K562 (cell line): ENCODE results near the gene TNIK. TPM values are rescaled to one million over a fixed set of nuclear protein-coding genes. Genes with fewer than 3 reads are reported as not detected.

ENCODE experiments used
- ATAC-seq: fragments of 200-7000 bp; cut with Tn5 transposase; 3 replicates; pipeline ENCODE4 v1.9.1; 2020; ENCODE audit warnings: moderate library complexity
- BruUV-seq: library from RNA; stranded (reverse); fragments of 400-500 nt; replicated peaks from 2 replicates; lab custom pipeline; 2021; lab: Mats Ljungman, UMichigan
- CTCF ChIA-PET: fragments of 300-600 bp; formaldehyde crosslinking; extraction: SDS; loops from one replicate; lab custom pipeline; 2021; ENCODE audit warnings: low intra/inter-chr PET ratio; lab: Yijun Ruan, JAX
- POLR2A ChIA-PET: fragments of 300-600, 350-650 bp; sonication (Branson Sonifier 250); formaldehyde crosslinking; extraction: SDS; loops from one replicate; lab custom pipeline; 2021; ENCODE audit warnings: antibody characterized with exemption, inconsistent platforms; lab: Yijun Ruan, JAX
- DNase-seq, 4 experiments: peaks; one replicate each; pipeline versions ENCODE4 v3.0.0 to v3.0.0-alpha.2; 2011 to 2018; ENCODE audit warnings: low spot score in 3 of 4, mixed read lengths in 3 of 4; ENCODE audit errors: extremely low read depth in 1 of 4
- FAIRE-seq: peaks from 2 replicates; lab custom pipeline; 2011; peaks lifted over from hg19 to GRCh38; lab: Jason Lieb, UNC
- H2AFZ ChIP-seq: 2 replicates; pipeline ENCODE4 v1.6.0; 2011; ENCODE audit warnings: low read depth, low read length, control low read depth, inconsistent platforms
- H3K27ac ChIP-seq: fragments of 200-600 bp; 3 replicates; pipeline ENCODE4 v1.8.0; 2011; ENCODE audit warnings: low read depth, mild to moderate bottlenecking, control low read depth, inconsistent platforms, low read length, moderate library complexity, mixed read lengths; ENCODE audit errors: extremely low read depth
- H3K27me3 ChIP-seq, 2 experiments: fragments of 300-600 bp in 1 of 2; 2 replicates in 1 of 2; 3 replicates in 1 of 2; pipeline versions ENCODE4 v1.6.0 to v1.8.0; 2011; ENCODE audit warnings: inconsistent platforms in 2 of 2, low read length in 2 of 2, mild to moderate bottlenecking in 1 of 2, mixed read lengths in 1 of 2, moderate library complexity in 1 of 2; ENCODE audit not compliant: control insufficient read depth in 2 of 2, insufficient read depth in 2 of 2
- H3K36me3 ChIP-seq: fragments of 300-600 bp; 3 replicates; pipeline ENCODE4 v1.8.0; 2011; ENCODE audit warnings: mild to moderate bottlenecking, low read length, inconsistent platforms; ENCODE audit not compliant: control insufficient read depth, insufficient read depth
- H3K4me1 ChIP-seq, 2 experiments: fragments of 200-600 bp in 1 of 2; replicated peaks in 1 of 2; 2 replicates in 1 of 2; 3 replicates in 1 of 2; pipeline versions ENCODE4 v1.5.1 to v1.8.0; 2011; ENCODE audit warnings: inconsistent platforms in 2 of 2, low read length in 2 of 2, mild to moderate bottlenecking in 1 of 2, mixed read lengths in 1 of 2, moderate library complexity in 1 of 2; ENCODE audit not compliant: control insufficient read depth in 2 of 2, insufficient read depth in 2 of 2
- H3K4me2 ChIP-seq: 2 replicates; pipeline ENCODE4 v1.6.1; 2011; ENCODE audit warnings: low read length, control low read depth, inconsistent platforms, mixed read lengths; ENCODE audit not compliant: insufficient read depth
- H3K4me3 ChIP-seq: fragments of 200-600 bp; sonication (generic), shearing (Covaris generic); 2 replicates; pipeline ENCODE4 v1.5.1; 2016; ENCODE audit warnings: control low read depth, inconsistent platforms
- H3K79me2 ChIP-seq: fragments of 200-600 bp; 3 replicates; pipeline ENCODE4 v1.8.0; 2011; ENCODE audit warnings: low read length, inconsistent platforms; ENCODE audit not compliant: control insufficient read depth, insufficient read depth
- H3K9ac ChIP-seq, 2 experiments: 2 replicates each; pipeline versions ENCODE4 v1.6.0 to v1.6.1; 2011; ENCODE audit warnings: low read depth in 2 of 2, low read length in 2 of 2, control low read depth in 1 of 2, inconsistent platforms in 1 of 2, mild to moderate bottlenecking in 1 of 2, mixed read lengths in 1 of 2; ENCODE audit not compliant: insufficient read depth in 1 of 2
- H3K9me1 ChIP-seq: one replicate; pipeline ENCODE4 v1.6.0; 2011; ENCODE audit warnings: inconsistent platforms, mild to moderate bottlenecking, low read length, moderate library complexity; ENCODE audit not compliant: control insufficient read depth, insufficient read depth
- H3K9me3 ChIP-seq: replicated peaks from 2 replicates; pipeline ENCODE4 v1.5.1; 2011; ENCODE audit warnings: low read depth, low read length, inconsistent platforms; ENCODE audit not compliant: control insufficient read depth, insufficient read depth
- H4K20me1 ChIP-seq: replicated peaks from 2 replicates; pipeline ENCODE4 v1.6.1; 2011; ENCODE audit warnings: low read length, inconsistent platforms, mixed read lengths; ENCODE audit not compliant: control insufficient read depth, insufficient read depth
- AFF1 ChIP-seq, 2 experiments: fragments of 450-650 bp; IDR thresholded peaks; 2 replicates each; pipeline ENCODE4 v1.6.1; 2018; ENCODE audit warnings: mild to moderate bottlenecking in 2 of 2, low read depth in 1 of 2; ENCODE audit not compliant: partially characterized antibody in 2 of 2
- ATF3 ChIP-seq, 2 experiments: fragments of 450-650 bp in 1 of 2; sonication (generic) in 1 of 2; formaldehyde crosslinking in 1 of 2; IDR thresholded peaks in 1 of 2; conservative IDR thresholded peaks in 1 of 2; 2 replicates each; pipeline versions ENCODE4 v1.6.1 to v1.8.1; 2016 to 2023; ENCODE audit warnings: mild to moderate bottlenecking in 2 of 2, moderate library complexity in 2 of 2, inconsistent platforms in 1 of 2, missing genetic modification reagents in 1 of 2
- CHD1 ChIP-seq: fragments of 200-600 bp; sonication (generic); IDR thresholded peaks from one replicate; pipeline ENCODE4 v1.6.1; 2012; ENCODE audit warnings: mild to moderate bottlenecking, moderate library complexity, low read length, inconsistent platforms
- EP300 ChIP-seq: IDR thresholded peaks from 2 replicates; pipeline ENCODE4 v1.6.1; 2012; ENCODE audit warnings: low read length, improper control_type of control experiment
- FOS ChIP-seq: IDR thresholded peaks from 3 replicates; pipeline ENCODE4 v1.6.1; 2011; ENCODE audit not compliant: insufficient read length; ENCODE audit errors: extremely low read depth
- FOXO4 ChIP-seq: fragments of 450-650 bp; formaldehyde crosslinking; IDR thresholded peaks from 2 replicates; pipeline ENCODE4 v1.4.0; 2020; ENCODE audit warnings: mild to moderate bottlenecking, moderate library complexity
- HLTF ChIP-seq: fragments of 450-650 bp; IDR thresholded peaks from 2 replicates; pipeline ENCODE4 v1.6.1; 2016
- JUNB ChIP-seq: fragments of 450-650 bp; formaldehyde crosslinking; conservative IDR thresholded peaks from 2 replicates; pipeline ENCODE4 v1.4.0; 2020; ENCODE audit warnings: mild to moderate bottlenecking
- SAFB2 ChIP-seq: fragments of 200-400 bp; formaldehyde crosslinking; IDR thresholded peaks from 2 replicates; pipeline ENCODE4 v1.6.1; 2018; ENCODE audit warnings: borderline replicate concordance, low read length, low read depth, moderate library complexity; ENCODE audit not compliant: severe bottlenecking
- TBP ChIP-seq: optimal IDR thresholded peaks from 2 replicates; pipeline ENCODE3; 2011; ENCODE audit warnings: low read depth, low read length, improper control_type of control experiment
- ZNF395 ChIP-seq: fragments of 200-800 bp; sonication (Bioruptor generic); IDR thresholded peaks from 2 replicates; pipeline ENCODE4 v1.6.1; 2017; ENCODE audit warnings: missing genetic modification characterization, missing compliant biosample characterization
- ZNF41 ChIP-seq: fragments of 250-450 bp; sonication (Bioruptor Pico); conservative IDR thresholded peaks from 2 replicates; pipeline ENCODE4 v1.4.0; 2020; ENCODE audit warnings: mild to moderate bottlenecking
- ZNF444 ChIP-seq: fragments of 250-450 bp; sonication (Bioruptor Pico); IDR thresholded peaks from 2 replicates; pipeline ENCODE4 v1.4.0; 2020; ENCODE audit warnings: mild to moderate bottlenecking, moderate library complexity
- ZNF583 ChIP-seq: fragments of 250-450 bp; sonication (Bioruptor Pico); IDR thresholded peaks from 2 replicates; pipeline ENCODE4 v1.4.0; 2020
- ZNF696 ChIP-seq: fragments of 250-450 bp; sonication (Bioruptor Pico); conservative IDR thresholded peaks from 2 replicates; pipeline ENCODE4 v1.4.0; 2020; ENCODE audit warnings: mild to moderate bottlenecking, moderate library complexity
- WGBS: fragments of 100-300 bp; shearing (Covaris generic); methylation state at CpG from one replicate; pipeline ENCODE4 v1.1.6; 2016; ENCODE audit warnings: low coverage, mixed read lengths; ENCODE audit not compliant: insufficient coverage; ENCODE audit errors: missing lambda C conversion rate; 5-methylcytosine and 5-hydroxymethylcytosine counted together
- in situ Hi-C: fragments of 300-500 bp; cut with MboI; formaldehyde crosslinking; loops from 4 replicates; pipeline ENCODE4 v1.15.0; 2018; ENCODE audit warnings: inconsistent platforms, mixed read lengths
- intact Hi-C: fragments of 100-400 bp; cut with micrococcal nuclease; formaldehyde crosslinking; loops from 2 replicates; pipeline ENCODE4 v1.14.2; 2022
- polyA plus RNA-seq, 8 experiments: library from polyadenylated mRNA; depleted of rRNA in 4 of 8; stranded (reverse) in 5 of 8; unstranded in 3 of 8; fragments of >200 nt; fragmentation: Nextera tagmentation in 2 of 8; fragmentation: Illumina TruSeq in 1 of 8; extraction: Ambion mirVana in 2 of 8; extraction: Trizol in 1 of 8; gene quantifications; 2 replicates each; pipeline versions ENCODE4 v1.2.1 to v1.2.3, GENCODE V29; 2011 to 2014; ENCODE audit warnings: inconsistent platforms in 1 of 8, missing spikeins in 1 of 8
- total RNA-seq, 7 experiments: library from RNA; depleted of rRNA in 6 of 7; stranded (reverse); fragments of >200 nt in 6 of 7; fragmentation: Illumina TruSeq in 2 of 7; extraction: Trizol in 2 of 7; gene quantifications; 2 replicates each; pipeline versions ENCODE4 v1.2.1 to v1.2.3, GENCODE V29; 2011 to 2021; ENCODE audit warnings: low replicate concordance in 1 of 7

The TNIK gene
- total and polyA plus RNA-seq, 9 of the 15 experiments (the other 6 are each of a cell fraction or from before 2014, with no cell fraction given), result 6.6 to 39.0 (median 24.7) TPM

- no peak for FAIRE-seq
- in situ Hi-C loops, result no loop called here
- intact Hi-C loops, result no loop called here
- H3K9me3 ChIP-seq, result peaks cover 7% of the 10 kb centered on the region
- no peaks in the 10 kb centered on the region for H3K27me3 ChIP-seq
- ChIA-PET POLR2A (interaction anchor here (0.8 kb wide), 1 partner anchor 182 kb away, joined by 3 read pairs; no protein-coding TSS in a partner anchor), CTCF (no interaction called here)
- no peak overlapping the region for H3K4me2 ChIP-seq
- no peak for ATAC-seq
- H3K27ac ChIP-seq, result no peak overlapping the region; the same call in 2 of the 3 replicates
- H3K9ac ChIP-seq, result no peak overlapping the region
- 95% methylated on average over 2 of the region's 3 CpGs for WGBS
- H2AFZ ChIP-seq, result no peak overlapping the region
- no peaks in the 10 kb centered on the region for H4K20me1 ChIP-seq
- DNase-seq, result no peak
- peaks cover 43% of the 10 kb centered on the region for H3K36me3 ChIP-seq
- no peaks in the 10 kb centered on the region; a peak in 2 of 5 replicates for H3K4me1 ChIP-seq
- H3K4me3 ChIP-seq, result no peak overlapping the region
- H3K79me2 ChIP-seq, result no peaks in the 10 kb centered on the region
- H3K9me1 ChIP-seq, result no peaks in the 10 kb centered on the region
- no TSS peak for BruUV-seq
- no peak for TF ChIP-seq JUNB (CRISPR knock-in tag)
- TF ChIP-seq ZNF444 (CRISPR knock-in tag), result no peak
- no peak for TF ChIP-seq SAFB2
- no peak for TF ChIP-seq HLTF
- no peak for TF ChIP-seq TBP
- no peak for TF ChIP-seq ZNF395 (CRISPR knock-in tag)
- no peak for TF ChIP-seq FOXO4 (CRISPR knock-in tag)
- TF ChIP-seq ZNF41, result no peak
- TF ChIP-seq ATF3 (IDR thresholded peaks at IDR 0.05), result no peak
- TF ChIP-seq ATF3 (CRISPR knock-in tag; conservative IDR thresholded peaks at IDR 0.05), result no peak
- no peak for TF ChIP-seq FOS
- no peak for TF ChIP-seq ZNF583
- no peak for TF ChIP-seq CHD1
- TF ChIP-seq ZNF696 (CRISPR knock-in tag), result no peak
- TF ChIP-seq AFF1 (IDR thresholded peaks at IDR 0.05; ENCODE audit: low read depth in 1 of 2, partially characterized antibody in 2 of 2), result no peak
- TF ChIP-seq EP300, result no peak
These were observed 294.7 kb downstream of the TNIK start for GRCh38 chr3:171165499-171165921.
